SU-DHL-6 (cell line): ENCODE data around the gene PCBD1.

Experiments used
- H2AFZ ChIP-seq: fragments of 200-600 bp; sonication (generic); 2 replicates; pipeline ENCODE4 v1.6.1; 2014; ENCODE audit warnings: low read depth, mild to moderate bottlenecking, moderate library complexity, mixed read lengths, antibody characterized with exemption, low read length; ENCODE audit not compliant: severe bottlenecking
- H3F3A ChIP-seq: fragments of 200-600 bp; shearing (Covaris generic); 2 replicates; pipeline ENCODE4 v1.6.0; 2016; ENCODE audit warnings: antibody characterized with exemption, mild to moderate bottlenecking; ENCODE audit not compliant: insufficient read depth
- H3K27ac ChIP-seq: fragments of 200-600 bp; sonication (generic); 2 replicates; pipeline ENCODE4 v1.5.1; 2016; ENCODE audit warnings: low read depth, mild to moderate bottlenecking, low read length, moderate library complexity, mixed read lengths
- H3K27me3 ChIP-seq: fragments of 200-600 bp; sonication (generic), shearing (Covaris generic); 2 replicates; pipeline ENCODE4 v1.6.0; 2014; ENCODE audit warnings: mild to moderate bottlenecking, low read length
- H3K36me3 ChIP-seq: fragments of 200-600 bp; sonication (generic); 2 replicates; pipeline ENCODE4 v1.6.1; 2014; ENCODE audit warnings: mild to moderate bottlenecking, low read length, mixed read lengths
- H3K4me2 ChIP-seq: fragments of 300-600, 200-600 bp; shearing (Covaris generic), sonication (generic); 2 replicates; pipeline ENCODE4 v1.6.0; 2014; ENCODE audit warnings: low read length, low read depth, mild to moderate bottlenecking; ENCODE audit not compliant: poor library complexity, severe bottlenecking
- H3K4me3 ChIP-seq: fragments of 200-600 bp; sonication (generic); 2 replicates; pipeline ENCODE4 v1.5.1; 2014; ENCODE audit warnings: antibody characterized with exemption, low read length, mild to moderate bottlenecking, mixed read lengths; ENCODE audit not compliant: insufficient read depth, poor library complexity, severe bottlenecking
- H3K79me2 ChIP-seq: fragments of 200-600 bp; sonication (generic); 2 replicates; pipeline ENCODE4 v1.6.1; 2014; ENCODE audit warnings: mild to moderate bottlenecking, low read length, moderate library complexity; ENCODE audit not compliant: insufficient read depth
- H3K9ac ChIP-seq: fragments of 200-600 bp; sonication (generic); 2 replicates; pipeline ENCODE4 v1.7.0; 2014; ENCODE audit warnings: mild to moderate bottlenecking, low read length
- H3K9me2 ChIP-seq: fragments of 200-600 bp; sonication (generic); replicated peaks from 2 replicates; pipeline ENCODE4 v1.6.1; 2014; ENCODE audit warnings: low read length; ENCODE audit not compliant: insufficient read depth
- H3K9me3 ChIP-seq: fragments of 200-600 bp; sonication (generic); 2 replicates; pipeline ENCODE4 v1.6.1; 2014; ENCODE audit warnings: low read length, mixed read lengths; ENCODE audit not compliant: insufficient read depth
- H4K20me1 ChIP-seq: fragments of 200-600 bp; sonication (generic); 2 replicates; pipeline ENCODE4 v1.6.1; 2014; ENCODE audit warnings: low read depth, mild to moderate bottlenecking, antibody characterized with exemption, low read length, moderate library complexity, mixed read lengths
- CTCF ChIP-seq: fragments of 200-600 bp; sonication (generic); IDR thresholded peaks from one replicate; pipeline ENCODE4 v1.5.1; 2017; ENCODE audit warnings: antibody characterized with exemption, mild to moderate bottlenecking, low read length, moderate library complexity; ENCODE audit not compliant: insufficient read depth, poor library complexity, severe bottlenecking
- EZH2phosphoT487 ChIP-seq: fragments of 200-600 bp; sonication (generic), shearing (Covaris generic); conservative IDR thresholded peaks from 2 replicates; pipeline ENCODE4 v1.6.1; 2018; ENCODE audit warnings: mild to moderate bottlenecking, antibody characterized with exemption, low read length, moderate library complexity, mixed read lengths

PCBD1 gene

GRCh38 chr10:70846795-70847194, 41.6 kb downstream of the PCBD1 start:
- no peak overlapping the region for H3K4me2 ChIP-seq
- H2AFZ ChIP-seq, result no peak overlapping the region
- no peaks in the 10 kb centered on the region for H3K9me2 ChIP-seq
- TF ChIP-seq CTCF (no peak), EZH2phosphoT487 (no peak)
- no peak overlapping the region for H3K9ac ChIP-seq
- H3K27ac ChIP-seq, result no peak overlapping the region
- H3K79me2 ChIP-seq, result no peaks in the 10 kb centered on the region
- H3K4me3 ChIP-seq, result no peak overlapping the region
- H3K9me3 ChIP-seq, result no peaks in the 10 kb centered on the region
- H3F3A ChIP-seq, result no peaks in the 10 kb centered on the region
- H4K20me1 ChIP-seq, result no peaks in the 10 kb centered on the region
- no peaks in the 10 kb centered on the region for H3K27me3 ChIP-seq
- no peaks in the 10 kb centered on the region for H3K36me3 ChIP-seq

DNA sequence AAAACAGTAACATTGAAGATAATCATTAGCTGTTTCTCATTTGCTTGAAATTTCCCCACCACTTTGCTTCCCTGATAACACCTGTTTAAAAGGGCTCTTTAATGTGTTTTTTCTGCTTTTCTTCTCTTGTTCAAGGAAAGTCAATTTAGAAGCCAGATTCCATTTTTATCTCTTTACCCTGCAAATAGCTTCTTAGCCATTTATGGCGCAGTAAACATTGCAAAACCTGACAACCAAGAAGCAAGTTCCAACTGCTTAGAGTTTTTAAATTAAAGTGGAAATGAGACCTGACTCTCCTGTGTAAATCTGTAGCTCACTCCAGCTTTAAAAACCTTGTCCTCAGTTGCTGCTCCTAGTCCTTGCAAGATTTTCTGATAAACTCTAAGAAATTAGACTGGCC, 42.5 kb downstream of the PCBD1 start:
- no peaks in the 10 kb centered on the region for H3K9me2 ChIP-seq
- no peaks in the 10 kb centered on the region for H3K79me2 ChIP-seq
- H3K9ac ChIP-seq, result no peak overlapping the region
- H3F3A ChIP-seq, result no peaks in the 10 kb centered on the region
- no peak for TF ChIP-seq CTCF
- no peak for TF ChIP-seq EZH2phosphoT487
- no peak overlapping the region for H3K4me3 ChIP-seq
- H3K9me3 ChIP-seq, result no peaks in the 10 kb centered on the region
- no peaks in the 10 kb centered on the region for H3K27me3 ChIP-seq
- no peak overlapping the region for H2AFZ ChIP-seq
- no peak overlapping the region for H3K4me2 ChIP-seq
- H4K20me1 ChIP-seq, result no peaks in the 10 kb centered on the region
- H3K36me3 ChIP-seq, result no peaks in the 10 kb centered on the region
- no peak overlapping the region for H3K27ac ChIP-seq

DNA sequence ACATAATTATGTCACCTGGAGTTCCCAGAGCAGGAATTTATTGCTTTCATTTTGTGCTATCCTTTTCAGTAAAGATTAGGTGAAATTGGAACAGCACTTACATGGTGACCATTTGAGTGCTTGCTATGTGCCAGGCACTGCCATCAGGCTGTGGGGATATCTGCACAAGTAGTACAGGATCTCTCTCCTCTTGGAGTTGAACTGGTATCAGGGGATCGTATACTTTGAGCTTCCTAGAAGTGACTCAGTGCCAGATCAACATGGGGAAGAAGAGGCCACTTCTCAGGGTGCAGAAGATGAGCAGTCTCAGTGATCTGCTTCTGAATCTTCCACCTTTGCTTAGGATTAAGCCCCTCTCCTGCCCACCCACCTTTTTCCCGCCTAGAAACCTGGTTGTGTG, 43.1 kb downstream of the PCBD1 start:
- no peak for TF ChIP-seq EZH2phosphoT487
- TF ChIP-seq CTCF, result no peak
- no peaks in the 10 kb centered on the region for H3K36me3 ChIP-seq
- H3K9ac ChIP-seq, result no peak overlapping the region
- H3K27me3 ChIP-seq, result no peaks in the 10 kb centered on the region
- H3F3A ChIP-seq, result no peaks in the 10 kb centered on the region
- H3K4me2 ChIP-seq, result no peak overlapping the region
- H3K79me2 ChIP-seq, result no peaks in the 10 kb centered on the region
- no peak overlapping the region for H3K27ac ChIP-seq
- no peak overlapping the region for H2AFZ ChIP-seq
- no peaks in the 10 kb centered on the region for H4K20me1 ChIP-seq
- no peak overlapping the region for H3K4me3 ChIP-seq
- no peaks in the 10 kb centered on the region for H3K9me2 ChIP-seq
- H3K9me3 ChIP-seq, result no peaks in the 10 kb centered on the region
